ENCODE measurements around the gene C16orf82.

- no peak for TF ChIP-seq CTCF (conservative IDR thresholded peaks at IDR 0.05; ENCODE audit: low read depth, low read length)
- no peak for TF ChIP-seq EZH2 (IDR thresholded peaks at IDR 0.05; ENCODE audit: low read length, unreplicated experiment)
- no peak for TF ChIP-seq EZH2phosphoT487 (IDR thresholded peaks at IDR 0.05; ENCODE audit: borderline replicate concordance, low read length)
Observed at GRCh38 chr16:27108051-27108770, 41.5 kb downstream of the C16orf82 start.

Measured in PC-3 (cell line).